HFFc6 (cell line): ENCODE measurements around the gene FOXJ3. TPM values are rescaled to one million over a fixed set of nuclear protein-coding genes. Genes with fewer than 3 reads are reported as not detected.

Experiments
- DNase-seq: peaks from one replicate; pipeline ENCODE4 v3.0.0-alpha.2; 2018
- H3K27ac Mint-ChIP-seq: 2 replicates; pipeline ENCODE4 v1.8.0; 2020; ENCODE audit warnings: mild to moderate bottlenecking, mixed read lengths
- H3K27me3 Mint-ChIP-seq: 2 replicates; pipeline ENCODE4 v1.8.0; 2021; ENCODE audit warnings: mild to moderate bottlenecking, moderate library complexity, mixed read lengths; ENCODE audit not compliant: insufficient read depth
- H3K36me3 Mint-ChIP-seq: 2 replicates; pipeline ENCODE4 v1.8.0; 2021; ENCODE audit warnings: low read depth, mixed read lengths
- H3K4me1 Mint-ChIP-seq: 2 replicates; pipeline ENCODE4 v1.8.0; 2020; ENCODE audit warnings: low read depth, mixed read lengths
- H3K4me3 Mint-ChIP-seq: 2 replicates; pipeline ENCODE4 v1.8.0; 2020; ENCODE audit warnings: mild to moderate bottlenecking, moderate library complexity, mixed read lengths
- H3K9me3 Mint-ChIP-seq: 2 replicates; pipeline ENCODE4 v1.8.0; 2020; ENCODE audit warnings: mild to moderate bottlenecking, mixed read lengths
- total RNA-seq, 6 experiments: library from RNA; stranded (reverse); fragmentation: NEBNext Ultra II Directional; extraction: Animal tissue kit (Norgen Biotek cat#: 25700); gene quantifications; 2 replicates in 1 of 6; 3 replicates in 5 of 6; pipeline ENCODE4 v1.2.3, GENCODE V29; 2021
- TF ChIP-seq, protein P1 (sequence below): fragments of 200-600 bp; sonication (generic); IDR thresholded peaks from 2 replicates; pipeline ENCODE4 v1.5.0; 2021; ENCODE audit warnings: antibody characterized with exemption, mild to moderate bottlenecking

The FOXJ3 gene
- total RNA-seq, 6 experiments from 2014 or later = 24.5 to 31.3 (median 28.9) TPM

DNA sequence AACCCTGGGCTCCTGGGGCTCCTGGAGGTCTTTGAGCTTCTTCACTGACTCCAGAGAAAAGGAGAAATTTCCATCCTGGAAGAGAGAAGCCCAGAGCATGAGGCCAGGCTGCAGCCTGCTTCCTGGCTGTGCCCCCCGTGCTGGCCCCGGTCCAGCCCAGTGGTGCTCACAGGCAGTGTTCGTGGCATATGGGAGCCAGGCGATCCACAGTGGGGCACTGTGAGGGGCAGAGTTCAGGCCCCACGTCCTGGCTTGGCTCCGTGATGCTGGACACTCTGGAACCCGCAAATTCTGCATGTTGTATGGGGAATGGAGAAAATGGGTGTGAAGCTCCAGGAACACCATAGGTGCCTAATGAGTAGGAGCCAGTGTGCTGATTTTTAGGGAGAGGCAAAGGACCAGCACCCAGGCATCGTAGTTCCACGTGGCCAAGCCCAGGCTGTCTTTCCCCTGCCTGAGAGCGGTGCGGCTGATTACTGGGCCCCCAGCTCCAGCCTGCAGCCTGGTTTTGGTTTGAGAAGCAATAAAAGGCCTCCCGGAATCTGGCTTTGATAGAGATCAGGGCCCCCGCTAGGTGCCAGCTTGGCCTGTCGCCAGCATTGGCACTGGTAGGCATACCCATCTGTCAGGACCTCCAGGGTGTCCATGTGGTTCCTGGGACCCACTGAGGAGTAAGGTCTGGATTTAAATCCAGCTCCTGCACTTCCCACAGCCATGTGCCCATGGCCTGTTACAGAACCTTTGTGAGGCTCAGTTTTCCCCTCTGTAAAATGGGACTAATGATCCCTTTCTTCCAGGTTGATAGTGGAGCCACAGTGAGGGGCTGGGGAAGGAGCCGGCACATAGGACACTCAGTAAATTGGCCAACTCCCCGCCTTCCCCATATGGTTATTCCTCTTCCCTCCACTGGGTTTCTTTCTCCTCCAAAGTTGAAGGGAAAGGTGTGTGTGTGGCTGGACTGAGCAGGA is 171.2 kb downstream of the FOXJ3 start:
- no peak for DNase-seq

DNA sequence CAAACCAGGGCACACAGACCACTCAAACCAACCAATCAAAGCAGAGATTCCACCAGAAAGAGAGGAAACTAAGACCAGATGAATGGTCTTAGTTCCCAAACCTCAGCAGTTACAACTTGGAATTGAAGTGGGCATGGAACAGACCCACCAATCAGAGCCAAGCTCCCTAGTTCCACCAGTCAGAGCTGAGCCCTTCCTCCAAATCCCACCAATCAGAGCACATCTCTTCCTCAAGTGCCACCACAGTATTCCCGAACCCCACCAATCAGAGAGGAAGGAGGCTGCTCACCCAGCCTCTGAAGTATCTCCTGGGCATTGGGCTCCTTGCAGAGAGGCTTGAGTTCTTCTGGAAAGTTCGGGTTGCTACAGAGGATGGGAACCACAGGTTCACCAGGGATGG is 171.9 kb downstream of the FOXJ3 start:
- H3K4me3 Mint-ChIP-seq = no peak overlapping the region
- peaks cover 38% of the 10 kb centered on the region for H3K27me3 Mint-ChIP-seq
- peaks cover 13% of the 10 kb centered on the region for H3K4me1 Mint-ChIP-seq
- no peak for DNase-seq
- no peak overlapping the region for H3K27ac Mint-ChIP-seq
- TF ChIP-seq, protein P1, sequence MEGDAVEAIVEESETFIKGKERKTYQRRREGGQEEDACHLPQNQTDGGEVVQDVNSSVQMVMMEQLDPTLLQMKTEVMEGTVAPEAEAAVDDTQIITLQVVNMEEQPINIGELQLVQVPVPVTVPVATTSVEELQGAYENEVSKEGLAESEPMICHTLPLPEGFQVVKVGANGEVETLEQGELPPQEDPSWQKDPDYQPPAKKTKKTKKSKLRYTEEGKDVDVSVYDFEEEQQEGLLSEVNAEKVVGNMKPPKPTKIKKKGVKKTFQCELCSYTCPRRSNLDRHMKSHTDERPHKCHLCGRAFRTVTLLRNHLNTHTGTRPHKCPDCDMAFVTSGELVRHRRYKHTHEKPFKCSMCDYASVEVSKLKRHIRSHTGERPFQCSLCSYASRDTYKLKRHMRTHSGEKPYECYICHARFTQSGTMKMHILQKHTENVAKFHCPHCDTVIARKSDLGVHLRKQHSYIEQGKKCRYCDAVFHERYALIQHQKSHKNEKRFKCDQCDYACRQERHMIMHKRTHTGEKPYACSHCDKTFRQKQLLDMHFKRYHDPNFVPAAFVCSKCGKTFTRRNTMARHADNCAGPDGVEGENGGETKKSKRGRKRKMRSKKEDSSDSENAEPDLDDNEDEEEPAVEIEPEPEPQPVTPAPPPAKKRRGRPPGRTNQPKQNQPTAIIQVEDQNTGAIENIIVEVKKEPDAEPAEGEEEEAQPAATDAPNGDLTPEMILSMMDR = no peak
- H3K9me3 Mint-ChIP-seq = peaks cover 20% of the 10 kb centered on the region
- peaks cover 11% of the 10 kb centered on the region for H3K36me3 Mint-ChIP-seq

More for the DNA sequence above, 171.2 kb downstream of the FOXJ3 start:
- Mint-ChIP-seq H3K9me3 (peaks cover 20% of the 10 kb centered on the region), H3K4me1 (peaks cover 13% of the 10 kb centered on the region), H3K27ac (no peak overlapping the region), H3K36me3 (peaks cover 11% of the 10 kb centered on the region), H3K4me3 (no peak overlapping the region), H3K27me3 (peaks cover 38% of the 10 kb centered on the region)
- TF ChIP-seq, protein P1 = no peak

- peaks cover 38% of the 10 kb centered on the region for H3K27me3 Mint-ChIP-seq
- no peak for DNase-seq
- TF ChIP-seq, protein P1 = no peak
- H3K27ac Mint-ChIP-seq = no peak overlapping the region
- peaks cover 20% of the 10 kb centered on the region for H3K9me3 Mint-ChIP-seq
- peaks cover 13% of the 10 kb centered on the region for H3K4me1 Mint-ChIP-seq
- H3K4me3 Mint-ChIP-seq = no peak overlapping the region
- H3K36me3 Mint-ChIP-seq = peaks cover 11% of the 10 kb centered on the region
Measured at GRCh38 chr1:42162181-42162580, 172.9 kb downstream of the FOXJ3 start.

DNA sequence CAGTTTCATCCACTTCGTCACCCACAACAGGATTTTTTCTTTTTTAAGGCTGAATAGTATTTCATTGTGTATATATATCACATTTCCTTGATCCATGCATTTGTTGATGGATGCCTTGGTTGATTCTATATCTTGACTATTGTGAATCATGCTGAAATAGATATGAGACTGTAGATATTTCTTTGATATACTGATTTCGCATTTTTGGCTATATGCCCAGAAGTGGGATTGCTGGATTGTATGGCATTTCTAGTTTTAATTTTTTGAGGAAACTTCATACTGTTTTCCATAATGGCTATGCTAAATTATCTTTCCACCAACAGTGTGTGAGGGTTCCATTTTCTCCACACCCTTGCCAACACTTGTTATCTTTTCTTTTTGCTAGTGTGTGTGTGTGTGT is 176.8 kb downstream of the FOXJ3 start:
- H3K36me3 Mint-ChIP-seq = peaks cover 11% of the 10 kb centered on the region
- TF ChIP-seq, protein P1 = no peak
- peaks cover 31% of the 10 kb centered on the region for H3K27me3 Mint-ChIP-seq
- H3K27ac Mint-ChIP-seq = no peak overlapping the region
- no peak overlapping the region for H3K4me3 Mint-ChIP-seq
- DNase-seq = no peak
- H3K9me3 Mint-ChIP-seq = peaks cover 15% of the 10 kb centered on the region
- no peaks in the 10 kb centered on the region for H3K4me1 Mint-ChIP-seq

GRCh38 chr1:42157667-42158066 is 177.4 kb downstream of the FOXJ3 start:
- peaks cover 31% of the 10 kb centered on the region for H3K27me3 Mint-ChIP-seq
- TF ChIP-seq, protein P1 = no peak
- DNase-seq = no peak
- no peak overlapping the region for H3K27ac Mint-ChIP-seq
- no peak overlapping the region for H3K4me3 Mint-ChIP-seq
- H3K4me1 Mint-ChIP-seq = no peaks in the 10 kb centered on the region
- H3K9me3 Mint-ChIP-seq = peaks cover 15% of the 10 kb centered on the region
- H3K36me3 Mint-ChIP-seq = peaks cover 11% of the 10 kb centered on the region
